ENCODE results near the gene AGPAT2.

The AGPAT2 gene

GRCh38 chr9:136686794-136687711, at the start of gene AGPAT2:
TSS of gene AGPAT2 (minus strand) at chr9:136687457. CDS start at chr9:136687357, 100 bp downstream.
- DNase-seq: peak; percentile 56

- DNase-seq: no peak
These were observed 48.7 kb upstream of the AGPAT2 start for GRCh38 chr9:136735812-136736480.

GRCh38 chr9:136734837-136735496, 47.7 kb upstream of the AGPAT2 start:
- DNase-seq: no peak

- no peak for DNase-seq
These were observed 46.4 kb upstream of the AGPAT2 start for GRCh38 chr9:136733611-136734010.

GRCh38 chr9:136732444-136733178, 45.4 kb upstream of the AGPAT2 start:
- no peak for DNase-seq

- no peak for DNase-seq
These were observed 42.7 kb upstream of the AGPAT2 start for GRCh38 chr9:136729926-136730325.

- DNase-seq: no peak
These were observed 41.9 kb upstream of the AGPAT2 start for GRCh38 chr9:136729144-136729543.

- DNase-seq: no peak
These were observed 41.4 kb upstream of the AGPAT2 start for GRCh38 chr9:136728548-136729123.

GRCh38 chr9:136728080-136728547, 40.9 kb upstream of the AGPAT2 start:
- DNase-seq: peak; percentile 81

GRCh38 chr9:136726631-136727191, 39.5 kb upstream of the AGPAT2 start:
- peak; percentile 29 for DNase-seq

- no peak for DNase-seq
These were observed 38.9 kb upstream of the AGPAT2 start for GRCh38 chr9:136726118-136726517.

GRCh38 chr9:136725612-136726011, 38.4 kb upstream of the AGPAT2 start:
- DNase-seq: no peak

- no peak for DNase-seq
These were observed 37.5 kb upstream of the AGPAT2 start for GRCh38 chr9:136724772-136725171.

- no peak for DNase-seq
These were observed 36.7 kb upstream of the AGPAT2 start for GRCh38 chr9:136723989-136724388.

GRCh38 chr9:136723362-136723976, 36.2 kb upstream of the AGPAT2 start:
- DNase-seq: no peak

- DNase-seq: no peak
These were observed 35.7 kb upstream of the AGPAT2 start for GRCh38 chr9:136722969-136723356.

- DNase-seq: no peak
These were observed 35.1 kb upstream of the AGPAT2 start for GRCh38 chr9:136722093-136722968.

GRCh38 chr9:136721339-136722092, 34.3 kb upstream of the AGPAT2 start:
- DNase-seq: peak; percentile 64

GRCh38 chr9:136720898-136721338, 33.7 kb upstream of the AGPAT2 start:
- DNase-seq: no peak
